Stimulated activated CD4-positive, alpha-beta T cell treated with anti-CD3 and anti-CD28 coated beads, Interleukin-12 subunit alpha, Interleukin-12 subunit beta, amount 100 ng/mL, for 48 hours (primary cell): ENCODE data around the gene KIAA1671.
"Not testable (repeated sequence)": the region's sequence is repeated elsewhere in the genome, so short reads cannot be mapped to it uniquely, and the experiment has no call there.

Experiments used
- DNase-seq, 3 donors: peaks; one replicate each; pipeline ENCODE4 v3.0.0-alpha.2; 2020; ENCODE audit warnings: low read depth in 2 of 3, low spot score in 1 of 3

KIAA1671 gene

DNA sequence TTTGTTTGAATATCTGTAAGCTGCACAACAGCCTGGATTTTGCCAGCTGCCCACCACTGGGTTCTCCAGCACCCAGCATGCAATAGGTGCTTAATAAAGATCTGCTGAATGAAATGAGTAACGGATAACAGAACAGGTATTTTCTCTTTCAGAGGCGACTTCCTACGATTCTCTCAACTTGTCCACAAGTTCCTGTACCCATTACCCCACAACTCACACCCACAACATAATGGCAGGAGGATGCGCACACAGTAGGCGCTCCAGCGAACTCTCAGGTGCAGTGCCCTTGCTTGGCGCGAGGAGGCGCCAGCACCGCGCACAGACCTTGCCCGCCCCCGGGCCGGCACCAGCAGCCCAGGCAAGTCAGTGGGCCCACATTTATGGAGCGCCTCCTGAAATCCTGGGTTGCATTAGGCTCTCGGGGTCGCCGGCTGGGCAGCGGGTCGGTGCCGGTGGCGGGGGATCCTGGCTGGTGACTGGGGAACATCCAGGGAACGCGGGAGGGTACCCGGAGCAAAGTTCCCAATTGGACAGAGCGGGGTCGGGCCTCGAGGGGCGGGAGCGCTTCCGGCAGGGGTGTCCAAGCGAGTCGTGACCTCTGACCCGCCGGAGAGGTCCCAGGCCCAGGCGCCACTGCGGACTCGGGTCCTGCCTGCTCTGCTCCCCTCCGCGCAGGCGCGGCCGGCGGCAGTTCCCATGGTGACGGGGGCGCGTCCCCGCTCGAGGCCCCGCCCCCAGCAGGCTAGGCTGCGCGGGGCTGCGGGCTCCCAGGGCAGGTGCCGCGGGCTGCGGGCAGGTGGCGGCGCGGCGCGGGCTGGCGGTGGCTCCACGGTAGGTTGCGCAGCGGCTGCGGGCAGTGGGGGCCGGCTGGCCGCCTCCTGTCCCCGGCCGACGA lies at the start of gene KIAA1671:
KIAA1671 (plus strand) TSS at position 775 of the 895 bp plus-strand sequence. CDS start 75,284 bp downstream, outside the sequence.
- peak; percentile 64 to 80 (median 71) for DNase-seq

DNA sequence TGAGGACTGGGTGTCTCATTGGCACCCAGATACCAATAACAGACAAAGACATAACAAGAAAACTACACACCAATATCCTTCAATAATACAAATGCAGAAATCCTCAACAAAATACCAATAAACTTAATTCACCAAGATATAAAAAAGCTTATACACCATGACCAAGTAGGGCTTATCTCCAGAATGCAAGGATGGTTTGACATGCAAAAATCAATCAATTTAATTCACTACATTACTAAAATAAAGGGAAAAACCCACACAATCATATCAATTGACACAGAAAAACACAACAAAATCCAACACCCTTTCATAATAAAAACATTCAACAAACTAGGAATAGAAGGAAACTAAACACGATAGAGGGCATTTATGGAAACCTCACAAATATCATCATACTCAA lies 46.6 kb upstream of the KIAA1671 start:
- DNase-seq, result no peak

DNA sequence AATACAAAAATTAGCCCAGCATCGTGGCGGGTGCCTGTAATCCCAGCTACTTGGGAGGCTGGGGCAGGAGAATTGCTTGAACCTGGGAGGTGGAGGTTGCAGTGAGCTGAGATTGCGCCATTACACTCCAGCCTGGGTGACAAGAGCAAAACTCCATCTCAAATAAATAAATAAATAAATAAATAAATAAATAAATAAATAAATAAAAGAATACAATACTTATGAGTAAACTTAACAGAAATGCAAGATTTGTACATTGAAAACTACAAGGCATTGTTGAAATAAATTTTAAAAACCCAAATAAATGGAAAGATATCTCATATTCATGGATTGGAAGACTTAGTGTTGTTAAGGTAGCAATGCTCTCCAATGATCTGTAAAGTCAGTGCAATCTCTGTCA lies 45.4 kb upstream of the KIAA1671 start:
- DNase-seq, result not testable (repeated sequence)

DNA sequence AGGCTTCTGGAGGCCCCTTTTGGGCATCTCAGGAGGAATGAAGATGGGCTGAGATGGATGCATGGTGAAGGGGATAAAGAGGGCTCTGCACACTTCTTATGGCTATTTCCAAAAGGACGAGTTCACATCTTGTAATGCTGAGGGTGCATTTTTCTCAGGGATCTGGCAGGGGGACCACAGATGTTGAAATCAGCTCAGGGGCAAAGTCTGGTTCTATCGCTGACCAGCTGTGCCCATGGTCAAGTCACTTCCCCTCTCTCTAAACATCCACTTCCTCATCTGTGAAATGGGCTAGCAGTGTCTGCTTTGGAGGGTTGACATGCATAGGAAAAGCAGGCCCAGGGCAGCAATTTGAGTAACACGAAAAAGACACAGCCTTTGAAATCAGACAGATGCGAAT lies 32.5 kb upstream of the KIAA1671 start:
- DNase-seq, result no peak

DNA sequence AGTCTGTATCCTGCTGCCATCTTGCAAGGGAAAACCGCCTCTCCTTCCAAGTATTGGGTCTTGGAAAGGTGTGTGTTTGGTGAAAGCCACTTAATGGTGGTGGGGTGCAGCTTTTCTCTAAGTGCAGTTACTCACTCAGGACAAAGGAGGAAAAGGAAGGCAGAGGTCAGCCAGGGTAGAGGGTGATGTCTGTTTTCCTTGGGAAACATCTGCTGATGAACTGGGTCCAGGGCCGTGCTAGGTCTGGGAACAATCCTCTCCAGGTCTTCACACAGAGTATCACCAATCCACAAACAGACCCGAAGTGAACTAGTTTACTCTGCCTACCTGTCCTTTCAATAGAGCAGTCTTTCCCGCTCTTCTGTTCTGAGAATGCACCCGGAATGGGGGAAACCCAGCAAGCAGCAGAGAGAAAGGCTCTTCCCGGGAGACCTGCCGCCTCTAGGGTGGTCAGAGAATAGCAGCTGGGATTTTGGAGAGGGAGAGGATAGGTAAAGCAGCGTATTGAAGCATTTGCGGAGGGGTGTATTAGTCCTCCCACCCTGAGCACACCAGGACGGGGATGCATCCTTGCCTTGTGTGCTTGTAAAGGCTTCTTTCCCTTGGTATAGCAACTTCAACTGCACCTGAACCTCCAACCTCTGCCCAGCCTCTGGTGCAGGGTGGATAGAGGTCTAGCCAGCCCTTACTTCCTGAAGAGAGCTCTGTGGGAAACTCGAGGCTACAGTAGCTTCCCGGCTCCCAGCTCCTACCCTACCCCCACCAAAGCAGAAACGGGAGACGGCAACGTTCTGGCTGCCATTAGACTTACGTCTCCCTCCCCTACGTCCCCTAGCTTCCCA lies 26.7 kb upstream of the KIAA1671 start:
- no peak for DNase-seq

DNA sequence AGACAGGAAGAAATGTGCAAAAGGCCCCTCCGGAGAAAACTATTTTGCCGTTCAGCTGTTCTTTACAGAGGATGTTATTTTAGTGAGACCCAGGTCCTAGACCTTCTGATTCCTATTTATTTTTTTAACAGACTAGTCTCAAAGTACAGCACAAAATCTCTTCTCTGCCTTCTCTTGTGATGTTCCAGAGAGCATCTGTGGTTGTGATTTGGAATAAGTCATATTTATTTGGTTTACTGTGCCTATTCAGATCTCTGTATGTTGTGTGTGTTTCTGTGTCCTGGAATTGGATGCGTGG lies 26.1 kb upstream of the KIAA1671 start:
- DNase-seq, result no peak

DNA sequence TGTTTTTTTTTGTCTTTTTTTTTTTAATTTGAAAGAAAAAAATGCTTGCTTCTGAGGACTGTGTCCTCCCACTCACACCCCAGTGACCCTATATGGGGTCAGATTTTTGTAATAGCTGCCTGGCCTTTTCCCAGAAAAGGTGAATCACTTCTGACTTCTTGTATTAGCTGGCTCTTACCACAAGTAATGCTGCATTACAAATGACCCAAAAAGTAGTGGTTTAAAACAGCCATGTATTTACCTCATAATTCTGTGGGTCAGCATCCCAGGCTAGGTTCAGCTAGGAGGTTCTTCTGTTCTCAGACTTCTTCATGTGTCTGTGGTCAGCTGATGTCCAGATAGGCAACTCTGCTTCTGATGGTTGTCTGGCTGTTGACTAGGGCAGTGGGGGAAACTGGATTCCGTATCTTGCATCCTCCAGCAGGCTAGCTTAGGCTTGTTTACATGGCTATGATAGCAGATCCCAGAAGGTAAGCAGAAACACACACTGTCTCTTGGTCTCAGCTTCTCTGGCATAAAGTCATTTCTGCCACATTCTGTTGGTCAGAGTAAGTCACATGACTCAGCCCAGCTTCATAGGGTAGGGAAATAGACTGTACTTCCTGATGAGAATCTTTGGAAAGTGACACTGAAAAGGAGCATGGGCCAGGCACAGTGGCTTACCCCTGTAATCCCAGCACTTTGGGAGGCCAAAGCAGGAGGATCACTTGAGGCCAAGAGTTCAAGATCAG lies 25.5 kb upstream of the KIAA1671 start:
- DNase-seq, result no peak

DNA sequence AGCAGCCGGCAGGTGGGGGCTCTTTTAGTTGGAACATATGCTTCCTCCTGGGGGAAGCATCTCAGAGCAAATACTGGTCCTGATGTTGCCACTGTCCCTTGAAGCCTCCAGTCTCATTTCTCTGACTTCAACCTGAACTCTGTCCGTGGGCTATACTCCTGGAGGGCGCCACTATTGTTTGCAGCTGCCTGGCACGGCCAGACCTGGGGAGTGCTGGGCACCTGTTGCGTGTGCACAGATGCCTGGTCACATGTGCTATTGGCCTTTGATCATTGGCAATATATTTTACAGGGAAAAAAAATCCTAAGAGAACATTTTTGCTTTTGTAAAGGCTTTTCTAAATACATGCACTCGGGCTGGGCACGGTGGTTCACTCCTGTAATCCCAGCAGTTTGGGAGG lies 24.2 kb upstream of the KIAA1671 start:
- no peak for DNase-seq

DNA sequence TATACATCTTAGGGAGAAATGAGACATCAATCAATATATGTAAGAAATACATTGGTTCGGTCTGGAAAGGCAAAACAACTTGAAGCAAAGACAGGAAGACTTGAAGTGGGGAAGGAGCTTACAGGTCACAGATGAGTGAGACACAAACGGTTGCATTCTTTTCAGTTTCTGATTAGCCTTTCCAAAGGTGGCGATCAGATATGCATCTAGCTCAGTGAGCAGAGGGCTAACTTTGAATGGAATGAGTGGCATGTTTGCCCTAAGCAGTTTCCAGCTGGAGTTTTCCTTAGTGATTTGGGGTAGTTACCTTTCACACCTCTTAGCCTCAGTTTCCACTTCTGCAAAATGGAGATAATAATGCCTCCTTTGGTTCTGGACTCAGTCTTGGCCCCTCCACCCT lies 21.8 kb upstream of the KIAA1671 start:
- DNase-seq, result no peak

DNA sequence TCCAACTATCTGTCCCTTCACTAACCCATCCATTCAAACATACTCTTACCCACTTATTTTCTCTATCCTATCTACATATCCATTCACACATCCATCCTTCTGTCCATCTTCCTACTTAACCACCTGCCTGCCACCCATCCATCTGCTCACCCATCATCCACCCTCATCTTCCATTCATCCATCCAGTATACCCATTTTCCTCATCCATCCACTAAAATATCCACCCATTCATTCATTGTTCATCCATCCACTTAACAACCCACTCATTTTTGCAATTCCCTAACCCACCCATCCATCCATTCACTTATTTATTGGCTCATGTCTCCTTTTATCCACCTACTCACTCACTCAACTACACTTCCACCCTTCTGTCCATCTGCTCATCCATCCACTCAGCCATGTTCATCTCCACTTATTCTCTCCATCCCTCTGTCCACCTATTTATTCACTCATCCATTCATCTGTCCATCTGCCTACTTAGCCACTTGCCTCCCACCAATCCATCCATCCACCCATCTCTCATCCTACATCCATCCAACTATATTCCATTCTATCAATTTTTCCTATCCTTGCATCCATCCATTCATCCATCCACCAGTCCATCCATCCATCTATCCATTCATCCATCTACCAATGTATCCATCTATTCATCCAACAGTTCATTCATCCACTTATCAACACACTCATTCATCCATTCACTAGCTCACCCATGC lies 16.6 kb upstream of the KIAA1671 start:
- DNase-seq, result no peak

DNA sequence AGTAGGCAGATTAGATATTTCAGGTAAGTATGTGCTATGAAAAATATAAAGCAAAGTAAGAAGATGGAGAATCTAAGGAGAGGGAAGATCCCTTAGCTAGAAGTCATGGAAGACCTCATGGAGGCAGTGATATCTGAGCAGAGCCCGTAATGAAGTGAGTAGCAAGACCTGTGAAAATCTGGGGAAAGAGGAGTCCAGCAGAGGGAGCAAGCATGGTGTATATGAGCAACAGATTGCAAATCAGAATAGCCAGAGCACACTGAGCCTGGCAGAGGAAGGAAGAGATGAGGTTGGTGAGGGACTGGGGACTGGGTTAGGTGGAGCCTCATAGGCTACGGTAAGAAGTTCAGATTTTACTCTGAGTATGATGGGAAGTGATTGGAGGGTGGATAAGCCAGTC lies 15.4 kb upstream of the KIAA1671 start:
- DNase-seq, result no peak

DNA sequence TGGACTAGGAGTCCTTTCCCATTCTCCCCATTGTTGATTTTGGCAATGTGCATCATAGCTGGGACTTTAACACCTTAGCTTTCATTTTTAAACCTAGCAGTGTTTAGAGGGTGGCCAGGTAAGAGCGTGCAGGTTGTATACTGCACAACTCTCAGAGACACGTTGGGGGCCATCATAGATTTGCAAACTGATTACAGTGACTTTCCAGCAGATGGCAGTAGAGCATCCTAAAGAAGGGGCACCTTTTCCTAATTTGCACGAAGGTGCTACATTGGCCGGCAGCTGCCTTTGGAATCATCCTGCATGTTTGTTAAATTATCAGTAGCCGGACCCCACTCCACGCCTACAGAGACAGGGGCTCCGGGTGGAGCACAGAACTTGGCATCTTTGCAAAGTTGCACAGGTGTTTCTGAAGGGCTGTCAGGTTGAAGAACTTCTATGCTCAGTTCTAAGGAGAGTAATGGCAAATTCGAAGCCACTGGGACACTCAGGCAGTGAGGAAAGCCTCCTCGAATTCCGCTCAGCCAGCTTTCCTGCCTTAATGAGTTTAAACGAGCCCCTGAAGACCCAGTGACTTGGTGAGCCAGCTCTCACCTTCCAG lies 13.7 kb upstream of the KIAA1671 start:
- peak in 2 of 3 donors; percentile 16 to 42 for DNase-seq

DNA sequence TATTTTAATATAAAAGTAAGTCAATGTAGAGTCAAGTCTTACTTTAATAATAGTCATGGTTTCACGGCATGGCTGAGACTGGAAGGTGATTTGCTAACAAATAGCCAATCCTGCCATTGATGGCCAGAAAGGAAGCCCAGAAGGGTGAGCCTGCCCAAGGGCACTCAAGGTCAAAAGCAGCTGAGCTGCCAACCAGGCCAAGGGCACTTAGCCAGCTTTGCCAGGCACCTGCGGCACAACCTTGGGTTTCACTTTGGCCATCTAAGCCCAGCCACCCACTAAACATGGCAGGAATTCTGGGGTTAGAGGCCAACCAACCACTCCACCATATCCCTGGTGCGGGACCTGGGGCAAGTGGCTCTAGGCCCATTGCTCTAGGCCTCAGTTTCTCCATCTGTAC lies 10.2 kb upstream of the KIAA1671 start:
- DNase-seq, result no peak

DNA sequence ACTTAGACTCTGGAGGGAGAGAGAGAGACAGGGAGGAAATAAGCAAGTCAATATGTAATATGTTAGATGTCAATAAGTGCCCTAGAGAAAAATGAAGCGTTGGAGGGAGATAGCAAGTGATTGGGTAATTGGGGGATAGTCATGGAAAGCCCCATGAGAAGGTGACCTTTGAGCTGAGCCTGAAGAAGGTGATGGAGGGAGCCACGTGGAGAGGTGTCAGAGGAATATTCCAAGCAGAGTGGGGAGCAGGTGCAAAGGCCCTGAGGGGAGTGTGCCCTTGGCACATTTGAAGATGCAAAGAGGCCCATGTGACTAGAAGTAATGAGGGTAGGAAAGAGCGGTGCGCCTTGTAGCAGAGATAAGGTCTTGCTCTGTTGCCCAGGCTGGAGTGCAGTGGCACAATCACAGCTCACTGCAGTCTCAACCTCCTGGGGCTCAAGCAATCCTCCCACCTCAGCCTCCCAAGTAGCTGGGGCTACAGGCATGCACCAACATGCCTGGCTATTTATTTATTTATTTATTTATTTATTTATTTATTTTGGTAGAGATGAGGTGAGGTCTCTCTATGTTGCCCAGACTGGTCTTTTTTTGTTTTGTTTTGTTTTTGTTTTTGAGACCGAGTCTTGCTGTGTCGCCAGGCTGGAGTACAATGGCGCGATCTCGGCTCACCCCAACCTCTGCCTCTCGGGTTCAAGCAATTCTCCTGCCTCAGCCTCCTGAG lies 8.1 kb upstream of the KIAA1671 start:
- DNase-seq, result no peak

DNA sequence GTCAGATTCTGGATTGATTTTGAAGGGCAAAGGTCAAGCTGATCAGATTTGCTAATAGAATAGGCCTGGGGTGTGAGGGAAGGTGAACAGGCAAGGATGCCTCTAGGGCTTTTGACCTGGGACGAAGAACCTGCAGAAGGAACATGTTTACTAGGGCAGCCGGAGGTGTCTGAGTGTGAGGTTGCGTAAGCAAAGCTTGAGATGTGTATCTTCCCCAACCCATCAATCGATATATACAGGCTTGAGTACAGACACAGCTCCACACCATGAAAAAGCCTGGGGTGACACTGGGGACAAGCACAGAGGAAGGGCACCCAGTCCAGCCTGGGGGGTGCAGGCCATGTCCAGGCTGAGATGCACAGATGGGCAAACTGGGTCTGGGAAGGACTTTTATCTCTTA lies 7.1 kb upstream of the KIAA1671 start:
- DNase-seq, result no peak

DNA sequence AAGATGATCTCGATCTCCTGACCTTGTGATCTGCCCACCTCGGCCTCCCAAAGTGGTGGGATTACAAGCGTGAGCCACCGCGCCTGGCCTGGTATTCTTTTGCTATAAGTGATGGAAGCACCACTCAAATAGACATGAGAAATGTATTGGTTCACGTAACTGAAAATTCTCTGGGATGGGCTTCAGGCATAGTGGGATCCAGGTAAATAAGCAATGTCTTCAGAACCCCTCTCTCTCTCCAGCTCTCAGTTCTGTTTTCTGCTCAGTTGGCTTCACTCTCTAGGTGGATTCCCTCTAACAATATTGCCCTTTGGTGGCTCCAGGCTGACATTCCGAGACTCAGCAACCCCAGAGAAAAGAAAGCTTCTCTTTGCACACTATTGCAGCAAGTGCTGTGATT lies 5.1 kb upstream of the KIAA1671 start:
- DNase-seq, result no peak

DNA sequence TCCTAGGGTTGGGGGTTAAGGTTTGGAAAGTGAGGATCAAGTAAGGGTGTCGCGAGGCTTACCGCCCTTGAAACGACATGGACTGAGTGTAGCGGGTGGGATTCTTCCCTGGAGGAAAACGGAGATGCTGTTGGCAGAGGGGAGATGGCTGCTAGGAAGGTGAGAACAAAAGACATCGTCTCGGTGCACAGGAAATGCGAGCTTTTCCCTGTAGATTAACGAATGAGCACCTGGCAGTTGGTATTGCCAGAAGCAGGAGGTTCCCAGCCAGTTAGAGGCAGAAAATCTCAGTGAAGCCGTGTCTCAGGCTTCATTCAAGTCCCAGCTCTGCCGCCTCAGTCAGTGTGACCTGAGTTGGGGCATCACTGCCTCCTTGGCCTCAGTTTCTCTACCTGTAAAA lies 4.6 kb upstream of the KIAA1671 start:
- DNase-seq, result no peak

DNA sequence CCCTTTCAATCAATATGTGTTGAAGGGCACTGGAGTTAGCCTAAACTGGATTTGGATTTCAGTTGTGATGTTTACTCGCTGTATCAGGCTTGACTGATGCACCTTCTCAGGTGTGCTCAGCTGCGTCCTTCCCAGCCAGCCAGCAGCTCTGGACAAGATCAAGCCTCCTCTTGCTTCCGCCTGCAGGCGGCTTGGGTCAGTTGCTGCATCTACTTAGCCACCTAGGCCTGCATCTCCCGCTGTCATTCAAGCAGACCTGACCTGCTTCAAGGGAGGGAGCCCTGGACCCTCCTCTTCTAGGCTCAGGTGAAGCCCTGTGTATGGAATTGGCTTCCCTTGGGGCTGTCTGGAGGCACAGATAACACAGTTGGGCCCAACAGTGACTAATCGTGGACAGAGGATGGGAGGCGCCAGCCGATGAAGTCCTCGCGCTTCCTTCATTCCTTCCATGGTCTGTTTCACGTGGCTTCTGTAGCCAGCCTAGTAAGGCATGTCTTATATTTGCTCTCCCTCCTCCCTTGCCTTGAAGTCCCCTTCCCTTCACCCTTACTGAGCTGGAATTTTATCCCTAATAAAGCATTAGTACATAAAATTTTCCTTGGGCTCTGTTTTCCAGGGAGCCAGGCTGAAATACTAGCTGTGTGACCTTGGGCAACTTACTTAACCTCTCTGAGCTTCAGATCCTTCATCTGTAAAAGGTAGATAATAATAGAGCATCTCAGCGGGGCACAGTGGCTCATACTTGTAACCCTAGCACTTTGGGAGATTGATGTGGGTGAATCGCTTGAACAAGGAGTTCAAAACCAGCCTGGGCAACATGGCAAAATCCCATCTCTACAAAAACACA lies 3.9 kb upstream of the KIAA1671 start:
- DNase-seq, result no peak

DNA sequence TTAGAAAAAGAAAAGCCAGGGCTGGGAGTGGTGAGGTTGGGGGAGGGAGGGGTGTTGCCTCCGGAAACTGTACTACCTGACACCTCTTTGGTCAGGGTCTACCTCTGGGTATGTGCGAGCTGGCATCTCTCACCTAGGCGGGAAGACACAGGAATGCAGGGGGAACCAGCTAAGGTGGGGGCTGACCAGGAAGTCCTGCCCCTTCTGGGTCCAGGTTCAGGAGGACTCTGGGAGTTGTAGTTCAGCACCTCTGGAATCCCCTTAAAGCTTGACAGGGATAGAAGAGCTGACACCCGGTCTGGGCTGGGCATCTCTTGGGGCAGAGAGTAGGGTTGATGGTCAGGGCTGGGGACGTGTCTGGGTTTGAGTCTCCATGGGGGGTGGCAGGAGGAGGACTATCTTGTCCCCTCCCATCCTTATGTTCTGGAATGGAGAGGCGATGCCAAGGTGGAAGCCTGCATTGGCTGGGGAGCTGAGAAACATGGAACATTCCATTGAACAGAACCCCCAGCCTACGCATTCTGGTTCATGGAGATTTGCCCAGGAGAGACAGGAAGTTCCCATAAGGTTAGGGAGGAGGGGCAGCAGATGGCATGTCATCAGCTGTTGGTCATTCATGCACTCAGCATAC lies 2.1 kb upstream of the KIAA1671 start:
- no peak for DNase-seq
